Immature natural killer cell (primary cell): ENCODE results near the gene PPDPF. TPM values are rescaled to one million over a fixed set of nuclear protein-coding genes. Genes with fewer than 3 reads are reported as not detected.
A peak's percentile ranks its signal among the peaks of the same experiment; 100 is the strongest.
"Not testable (repeated sequence)": the region's sequence is repeated elsewhere in the genome, so short reads cannot be mapped to it uniquely, and the experiment has no call there.

ENCODE experiments used
- DNase-seq, 3 donors: peaks; one replicate each; pipeline ENCODE4 v3.0.0; 2022; ENCODE audit warnings: mixed read lengths in 1 of 3
- H3K27ac Mint-ChIP-seq, 6 donors: one replicate each; pipeline ENCODE4 v1.8.0; 2020; ENCODE audit warnings: mixed read lengths in 6 of 6, mild to moderate bottlenecking in 5 of 6, inconsistent platforms in 4 of 6, moderate library complexity in 3 of 6
- H3K27me3 Mint-ChIP-seq, 3 donors: one replicate each; pipeline ENCODE4 v1.8.0; 2020 to 2021; ENCODE audit warnings: low read depth in 3 of 3, mild to moderate bottlenecking in 3 of 3, mixed read lengths in 3 of 3, moderate library complexity in 3 of 3, inconsistent platforms in 1 of 3
- H3K36me3 Mint-ChIP-seq, 3 donors: one replicate each; pipeline ENCODE4 v1.8.0; 2020; ENCODE audit warnings: mixed read lengths in 3 of 3, inconsistent platforms in 2 of 3, mild to moderate bottlenecking in 2 of 3
- H3K4me1 Mint-ChIP-seq, 2 donors: one replicate each; pipeline ENCODE4 v1.8.0; 2020; ENCODE audit warnings: inconsistent platforms in 2 of 2, mild to moderate bottlenecking in 2 of 2, mixed read lengths in 2 of 2, moderate library complexity in 1 of 2
- H3K4me3 Mint-ChIP-seq, 5 donors: one replicate each; pipeline ENCODE4 v1.8.0; 2020; ENCODE audit warnings: mild to moderate bottlenecking in 5 of 5, mixed read lengths in 5 of 5, inconsistent platforms in 3 of 5, moderate library complexity in 3 of 5
- H3K9me3 Mint-ChIP-seq, 6 donors: one replicate each; pipeline ENCODE4 v1.8.0; 2020; ENCODE audit warnings: mild to moderate bottlenecking in 6 of 6, mixed read lengths in 6 of 6, inconsistent platforms in 4 of 6, moderate library complexity in 3 of 6
- polyA plus RNA-seq, 3 donors: library from polyadenylated mRNA; unstranded; fragments of 300-500 nt; fragmentation: Illumina TruSeq; gene quantifications; one replicate each; pipeline ENCODE4 v1.2.3, GENCODE V29; 2021

Gene PPDPF, protein sequence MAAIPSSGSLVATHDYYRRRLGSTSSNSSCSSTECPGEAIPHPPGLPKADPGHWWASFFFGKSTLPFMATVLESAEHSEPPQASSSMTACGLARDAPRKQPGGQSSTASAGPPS
- polyA plus RNA-seq: 10 to 100 TPM; 14.9 to 84.3 (median 41.9) TPM

DNA sequence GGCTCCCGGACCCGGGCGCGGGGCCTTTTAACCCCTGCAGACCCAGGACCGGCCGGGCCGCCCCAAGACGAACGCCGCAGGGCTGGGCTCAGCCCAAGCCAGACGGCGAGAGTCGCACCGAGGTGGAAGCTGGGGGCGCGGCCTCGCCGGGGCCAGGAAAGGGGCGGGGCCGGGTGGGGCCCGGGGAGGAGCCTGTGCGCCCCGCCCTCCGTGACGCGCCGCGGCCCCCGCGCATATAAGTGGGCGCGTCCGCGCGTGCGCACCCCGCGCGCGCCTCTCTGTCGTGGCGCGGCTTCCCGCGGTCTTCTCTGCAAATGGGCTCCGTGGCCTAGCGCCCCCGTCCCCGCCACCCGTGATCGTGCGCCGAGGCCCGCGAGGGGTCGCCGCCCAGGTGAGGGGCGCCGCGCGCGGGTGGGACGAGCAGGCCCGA lies at the start of gene PPDPF:
PPDPF (plus strand) TSS at position 262 of the 430 bp plus-strand sequence. CDS start 544 bp downstream, outside the sequence.
- Mint-ChIP-seq H3K4me3 (peak within 1 kb of the TSS; percentile 76 to 83 (median 81)), H3K4me1 (peaks cover 0 to 11% of the 10 kb centered on the region in 2 donors), H3K36me3 (peaks cover 0 to 7% (median 3%) of the 10 kb centered on the region in 3 donors), H3K27me3 (peaks cover 0 to 4% (median 3%) of the 10 kb centered on the region in 3 donors), H3K9me3 (peaks cover 0 to 2% (median 0%) of the 10 kb centered on the region in 6 donors), H3K27ac (peak within 1 kb of the TSS in 3 of 6 donors; percentile 35 to 71 (median 60))
- peak; percentile 78 to 86 (median 85) for DNase-seq

- H3K4me1 Mint-ChIP-seq: peaks cover 0 to 4% of the 10 kb centered on the region in 2 donors
- no peak overlapping the region for H3K27ac Mint-ChIP-seq
- H3K4me3 Mint-ChIP-seq: peak overlapping the region in 1 of 5 donors; percentile 13
- H3K27me3 Mint-ChIP-seq: peaks cover 6 to 9% (median 9%) of the 10 kb centered on the region in 3 donors
- DNase-seq: no peak
- H3K36me3 Mint-ChIP-seq: no peaks in the 10 kb centered on the region
- H3K9me3 Mint-ChIP-seq: no peaks in the 10 kb centered on the region
Observed at GRCh38 chr20:63471002-63471716, 49.4 kb upstream of the PPDPF start.

- Mint-ChIP-seq H3K27ac (no peak overlapping the region), H3K4me1 (peaks cover 0 to 4% of the 10 kb centered on the region in 2 donors), H3K36me3 (no peaks in the 10 kb centered on the region), H3K9me3 (no peaks in the 10 kb centered on the region), H3K4me3 (no peak overlapping the region), H3K27me3 (peaks cover 6 to 11% (median 9%) of the 10 kb centered on the region in 3 donors)
- DNase-seq: no peak
Observed at GRCh38 chr20:63471717-63471980, 48.9 kb upstream of the PPDPF start.

GRCh38 chr20:63471981-63472831 lies 48.4 kb upstream of the PPDPF start, which contains the start of gene KCNQ2:
Gene KCNQ2 (minus strand): TSS chr20:63472655. CDS start chr20:63472463, 192 bp downstream.
- no peak for DNase-seq
- Mint-ChIP-seq H3K36me3 (no peaks in the 10 kb centered on the region), H3K4me3 (peak within 1 kb of the TSS in 2 of 5 donors; percentile 35 to 36), H3K27ac (no peak within 1 kb of the TSS), H3K9me3 (no peaks in the 10 kb centered on the region), H3K27me3 (peaks cover 6 to 11% (median 11%) of the 10 kb centered on the region in 3 donors), H3K4me1 (peaks cover 0 to 4% of the 10 kb centered on the region in 2 donors)

DNA sequence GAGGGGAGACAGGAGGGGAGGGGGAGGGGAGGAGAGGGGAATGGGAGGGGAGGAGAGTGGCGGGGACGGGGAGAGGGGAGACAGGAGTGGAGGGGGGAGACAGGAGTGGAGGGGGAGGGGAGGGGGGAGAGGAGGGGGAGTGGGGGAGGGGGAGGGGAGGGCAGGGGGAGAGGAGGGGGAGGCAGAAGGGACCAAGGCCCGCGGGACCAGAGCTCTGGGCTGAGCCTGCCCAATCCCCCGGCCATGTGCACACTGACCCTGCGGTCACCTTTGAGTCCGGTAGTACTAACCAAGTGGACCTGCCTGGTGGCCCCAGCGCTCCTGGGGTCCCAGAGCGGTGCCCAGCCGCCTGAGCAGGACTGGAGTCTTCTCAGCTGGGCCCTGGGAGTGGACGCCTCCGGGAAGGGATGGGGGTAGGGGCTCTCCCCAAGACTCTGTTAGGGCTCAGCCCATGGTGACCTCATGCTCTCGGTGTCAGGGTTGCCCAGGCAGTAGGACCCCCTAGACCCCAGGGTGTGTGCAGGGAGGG lies 47.6 kb upstream of the PPDPF start:
- Mint-ChIP-seq H3K4me1 (peaks cover 0 to 4% of the 10 kb centered on the region in 2 donors), H3K9me3 (no peaks in the 10 kb centered on the region), H3K27ac (no peak overlapping the region), H3K36me3 (no peaks in the 10 kb centered on the region), H3K27me3 (peaks cover 6 to 11% (median 10%) of the 10 kb centered on the region in 3 donors), H3K4me3 (no peak overlapping the region)
- DNase-seq: no peak

GRCh38 chr20:63473555-63474449 lies 46.8 kb upstream of the PPDPF start:
- H3K4me3 Mint-ChIP-seq: peak overlapping the region in 2 of 5 donors; percentile 14 to 23
- no peaks in the 10 kb centered on the region for H3K9me3 Mint-ChIP-seq
- H3K36me3 Mint-ChIP-seq: no peaks in the 10 kb centered on the region
- peaks cover 6 to 11% (median 10%) of the 10 kb centered on the region in 3 donors for H3K27me3 Mint-ChIP-seq
- peaks cover 0 to 4% of the 10 kb centered on the region in 2 donors for H3K4me1 Mint-ChIP-seq
- no peak overlapping the region for H3K27ac Mint-ChIP-seq
- no peak for DNase-seq

- Mint-ChIP-seq H3K27ac (no peak overlapping the region), H3K4me1 (peaks cover 0 to 4% of the 10 kb centered on the region in 2 donors), H3K4me3 (no peak overlapping the region), H3K9me3 (peaks cover 0 to 1% (median 0%) of the 10 kb centered on the region in 6 donors), H3K36me3 (no peaks in the 10 kb centered on the region), H3K27me3 (peaks cover 7 to 11% (median 8%) of the 10 kb centered on the region in 3 donors)
- DNase-seq: no peak
Observed at GRCh38 chr20:63475209-63475608, 45.4 kb upstream of the PPDPF start.

DNA sequence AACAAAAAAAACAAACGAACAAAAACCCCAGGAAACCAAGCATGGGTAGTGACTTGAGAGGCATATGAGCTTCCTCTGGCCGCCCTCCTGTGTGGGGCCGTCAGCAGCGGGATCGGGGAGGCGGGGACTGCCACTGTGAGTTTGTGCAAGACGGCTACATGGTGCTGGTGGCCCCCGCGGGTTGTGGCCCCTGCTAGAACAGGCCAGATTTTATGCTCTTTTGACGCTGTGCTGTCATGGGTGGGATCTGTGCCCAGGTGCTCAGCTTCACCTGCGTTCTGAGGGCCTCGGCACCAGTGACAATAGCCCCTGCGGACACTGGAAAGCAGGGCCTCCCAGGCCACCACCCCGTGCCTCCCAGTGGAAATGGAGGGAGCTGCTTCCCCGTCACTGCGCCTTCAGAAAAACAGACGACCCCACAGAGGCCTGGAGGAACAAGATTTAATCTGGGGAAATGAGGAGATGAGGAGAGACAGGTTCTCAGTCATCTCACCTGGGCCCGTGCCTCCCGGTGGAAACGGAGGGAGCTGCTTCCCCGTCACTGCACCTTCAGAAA lies 43.4 kb upstream of the PPDPF start:
- no peak overlapping the region for H3K4me3 Mint-ChIP-seq
- peaks cover 6 to 8% (median 7%) of the 10 kb centered on the region in 3 donors for H3K27me3 Mint-ChIP-seq

DNA sequence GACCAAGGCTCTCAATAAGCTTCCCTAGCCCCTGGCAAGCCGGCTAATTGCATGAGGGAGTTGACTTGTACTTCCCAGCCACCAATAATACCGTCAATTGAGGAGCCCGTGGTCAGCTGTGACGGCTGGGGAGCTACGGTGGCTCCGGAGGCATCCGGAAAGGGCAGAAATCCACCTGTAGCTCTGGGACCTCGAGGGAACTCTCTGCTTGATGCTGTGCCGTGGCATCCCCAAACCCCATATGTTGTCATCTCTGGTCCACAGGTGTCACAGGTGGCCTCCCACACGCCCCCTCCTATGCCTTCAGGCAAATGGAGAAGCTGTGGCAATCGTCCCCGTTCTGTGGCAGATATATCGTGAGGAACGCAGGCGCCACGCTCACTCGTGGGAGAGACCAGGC lies 42.6 kb upstream of the PPDPF start:
- peaks cover 0 to 4% of the 10 kb centered on the region in 2 donors for H3K4me1 Mint-ChIP-seq
- H3K36me3 Mint-ChIP-seq: no peaks in the 10 kb centered on the region

More for the DNA sequence above, 43.4 kb upstream of the PPDPF start:
- peaks cover 0 to 1% (median 0%) of the 10 kb centered on the region in 6 donors for H3K9me3 Mint-ChIP-seq
- H3K36me3 Mint-ChIP-seq: no peaks in the 10 kb centered on the region
- peaks cover 0 to 4% of the 10 kb centered on the region in 2 donors for H3K4me1 Mint-ChIP-seq
- H3K27ac Mint-ChIP-seq: no peak overlapping the region
- DNase-seq: no peak

DNA sequence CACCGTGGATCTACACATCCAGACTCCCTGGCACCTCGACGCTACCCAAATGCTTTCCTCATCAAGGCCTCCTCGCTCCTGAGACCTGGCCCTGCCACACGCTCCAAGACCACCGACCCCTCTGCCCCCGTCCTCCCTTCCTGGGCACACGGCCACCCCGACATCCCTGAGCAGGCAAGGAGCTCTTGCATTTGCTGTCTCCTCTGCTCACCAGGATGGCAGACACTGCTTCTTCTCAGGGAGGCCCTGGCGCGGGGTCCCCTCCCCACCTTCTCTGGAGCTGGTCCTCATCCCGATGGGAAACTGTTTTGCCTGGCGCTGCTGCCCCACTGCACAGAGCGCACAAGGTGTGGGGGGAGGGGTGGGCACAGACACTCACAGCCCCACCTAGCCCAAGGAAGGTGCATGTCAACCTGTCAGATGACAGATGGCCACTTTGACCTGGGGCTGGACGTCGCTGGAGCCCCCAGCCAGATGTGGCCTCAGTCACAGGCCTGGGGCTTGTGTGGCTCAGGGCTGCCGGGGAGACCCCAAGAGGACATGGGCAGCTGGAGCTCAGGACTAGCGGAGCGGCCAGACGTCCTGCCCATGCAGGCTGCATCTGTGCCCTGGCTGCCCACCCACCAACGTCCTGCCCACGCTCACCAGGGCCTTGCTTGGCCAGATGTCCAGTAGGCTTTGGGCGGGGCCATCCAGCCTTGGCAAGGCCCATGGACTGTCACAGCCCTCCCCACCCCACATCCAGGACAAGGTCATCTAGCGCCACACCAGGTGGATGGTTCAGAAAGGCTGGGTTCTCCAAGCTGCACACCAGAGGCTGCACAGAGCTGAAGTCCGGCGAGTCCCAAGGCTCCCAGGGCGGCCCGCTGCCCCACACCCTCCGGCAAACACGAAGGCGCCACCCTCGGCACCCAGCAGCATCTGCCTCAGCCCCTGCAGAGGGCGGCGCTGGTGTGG lies 41.9 kb upstream of the PPDPF start:
- peaks cover 0 to 2% (median 0%) of the 10 kb centered on the region in 6 donors for H3K9me3 Mint-ChIP-seq
- no peaks in the 10 kb centered on the region for H3K36me3 Mint-ChIP-seq
- no peak overlapping the region for H3K4me3 Mint-ChIP-seq
- H3K4me1 Mint-ChIP-seq: peaks cover 0 to 4% of the 10 kb centered on the region in 2 donors
- DNase-seq: no peak
- no peak overlapping the region for H3K27ac Mint-ChIP-seq
- H3K27me3 Mint-ChIP-seq: peaks cover 6 to 8% (median 7%) of the 10 kb centered on the region in 3 donors

More for the DNA sequence above, 42.6 kb upstream of the PPDPF start:
- Mint-ChIP-seq H3K4me3 (no peak overlapping the region), H3K27ac (no peak overlapping the region), H3K27me3 (peaks cover 6 to 8% (median 7%) of the 10 kb centered on the region in 3 donors), H3K9me3 (peaks cover 0 to 2% (median 0%) of the 10 kb centered on the region in 6 donors)
- DNase-seq: no peak

DNA sequence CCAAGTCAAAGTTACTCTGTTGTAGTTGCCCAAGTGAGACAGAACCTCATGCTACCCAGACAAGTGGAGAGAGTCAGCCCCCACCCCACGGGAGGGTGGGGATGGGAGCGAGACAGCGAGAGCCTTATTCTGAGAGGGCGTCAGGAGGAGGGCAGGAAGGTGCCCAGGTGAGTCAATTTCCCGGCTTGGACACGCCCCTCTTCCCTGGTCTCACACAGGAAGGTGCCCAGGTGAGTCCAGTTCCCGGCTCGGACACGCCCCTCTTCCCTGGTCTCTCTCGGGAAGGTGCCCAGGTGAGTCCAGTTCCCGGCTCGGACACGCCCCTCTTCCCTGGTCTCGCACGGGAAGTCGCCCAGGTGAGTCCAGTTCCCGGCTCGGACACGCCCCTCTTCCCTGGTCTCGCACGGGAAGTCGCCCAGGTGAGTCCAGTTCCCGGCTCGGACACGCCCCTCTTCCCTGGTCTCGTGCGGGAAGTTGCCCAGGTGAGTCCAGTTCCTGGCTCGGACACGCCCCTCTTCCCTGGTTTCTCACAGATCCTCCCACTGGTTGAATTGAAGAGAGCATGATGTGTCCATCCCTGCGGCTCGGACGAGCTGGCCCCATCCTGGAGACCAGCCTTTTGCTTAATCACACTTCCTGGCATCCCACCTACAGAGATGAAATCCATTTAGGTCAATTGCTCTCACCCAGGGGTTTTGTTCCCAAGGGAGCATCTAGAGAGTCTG lies 40.7 kb upstream of the PPDPF start:
- DNase-seq, H3K36me3 Mint-ChIP-seq, H3K4me3 Mint-ChIP-seq, H3K4me1 Mint-ChIP-seq, H3K27me3 Mint-ChIP-seq, H3K9me3 Mint-ChIP-seq, H3K27ac Mint-ChIP-seq: not testable (repeated sequence)
